Thyroid gland (tissue), 4 donors: ENCODE data around the gene TLCD2.

Experiments
- CTCF ChIP-seq, 6 experiments: fragments of 200-600 bp in 3 of 6; fragments of 450-650 bp in 3 of 6; sonication (generic) in 3 of 6; IDR thresholded peaks; one replicate each; pipeline ENCODE4 v1.5.1; 2016 to 2019; ENCODE audit warnings: antibody characterized with exemption in 6 of 6, mild to moderate bottlenecking in 2 of 6, inconsistent platforms in 1 of 6, moderate library complexity in 1 of 6
- POLR2A ChIP-seq, 2 donors: fragments of 450-650 bp; IDR thresholded peaks; one replicate each; pipeline ENCODE4 v1.6.1; 2017; ENCODE audit warnings: antibody characterized with exemption in 2 of 2, mild to moderate bottlenecking in 2 of 2, moderate library complexity in 1 of 2

- TF ChIP-seq CTCF (IDR thresholded peaks at IDR 0.05) (no peak), POLR2A (IDR thresholded peaks at IDR 0.05) (no peak)
Measured at GRCh38 chr17:1718362-1719165, 8.4 kb upstream of the TLCD2 start.
